ENCODE results near the gene ASIC4. TPM values are rescaled to one million over a fixed set of nuclear protein-coding genes. Genes with fewer than 3 reads are reported as not detected.

Gene ASIC4
- total and polyA plus RNA-seq, 9 of the 15 experiments (the other 6 are each of a cell fraction or from before 2014, with no cell fraction given): 0.07 to 19.2 (median 4.8) TPM

DNA sequence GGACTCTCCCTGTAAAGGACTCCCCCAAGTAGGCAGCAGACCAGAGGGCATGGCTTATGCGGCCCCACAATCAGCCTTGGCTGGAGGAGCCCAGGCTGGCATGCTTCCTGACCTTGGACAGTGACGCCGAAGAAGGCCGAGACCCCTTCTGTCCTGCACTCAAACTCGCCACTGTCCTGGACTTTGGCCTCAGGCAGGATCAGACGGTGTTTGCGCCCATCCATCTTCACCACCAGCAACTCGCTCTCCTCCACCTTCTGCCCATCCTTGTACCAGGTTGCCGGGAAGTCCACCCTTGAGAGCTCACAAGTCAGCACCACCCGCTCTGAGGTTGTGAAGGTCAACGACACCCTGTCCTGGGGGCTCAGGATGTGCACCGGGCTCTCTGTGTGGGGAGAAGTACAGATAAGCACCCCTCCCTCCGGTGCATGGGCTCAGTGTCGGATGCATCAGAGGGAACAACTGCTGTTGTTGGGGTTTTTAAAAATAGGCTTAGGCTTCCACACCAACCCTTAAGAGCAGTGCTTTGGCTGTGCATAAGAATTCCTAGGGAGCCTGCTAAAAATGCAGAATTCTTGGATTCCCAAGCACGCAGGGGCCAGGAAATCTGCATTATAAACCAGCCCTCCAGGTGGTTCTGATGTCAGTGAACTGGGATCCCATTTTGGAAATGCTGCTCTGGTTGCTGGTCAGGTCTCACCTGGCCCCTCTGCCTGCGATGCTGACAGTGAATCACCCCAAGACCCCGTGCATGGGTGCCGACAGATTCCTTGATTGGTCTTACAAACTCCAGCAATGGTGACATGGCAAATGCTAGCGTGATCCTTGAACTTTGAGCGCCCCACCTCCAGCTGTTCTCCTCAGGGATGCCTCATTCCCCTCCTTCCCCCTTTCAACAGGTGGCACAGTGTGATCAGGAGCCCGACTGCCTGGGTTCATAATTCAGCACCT is 51.1 kb downstream of the ASIC4 start:
- no peak overlapping the region for H3K4me3 ChIP-seq
- in situ Hi-C loops (cut with MboI) (no loop called here), intact Hi-C loops (cut with micrococcal nuclease) (no loop called here)
- H4K20me1 ChIP-seq (replicated peaks; ENCODE audit: control insufficient read depth, insufficient read depth, low read length): no peaks in the 10 kb centered on the region
- peaks cover 1% of the 10 kb centered on the region; the same call in 2 of the 3 replicates for H3K79me2 ChIP-seq (ENCODE audit: control insufficient read depth, insufficient read depth, low read length)
- no peaks in the 10 kb centered on the region for H3K9me3 ChIP-seq (replicated peaks; ENCODE audit: control insufficient read depth, insufficient read depth, low read depth, low read length)
- H3K9me1 ChIP-seq (ENCODE audit: control insufficient read depth, insufficient read depth, low read length): no peaks in the 10 kb centered on the region
- H3K4me1 ChIP-seq (replicated peaks in 1 of 2; ENCODE audit: control insufficient read depth in 2 of 2, insufficient read depth in 2 of 2, low read length in 2 of 2): peaks cover 0 to 40% of the 10 kb centered on the region in 2 experiments; a peak in 3 of 5 replicates
- no peaks in the 10 kb centered on the region for H3K27me3 ChIP-seq (ENCODE audit: control insufficient read depth in 2 of 2, insufficient read depth in 2 of 2, low read length in 2 of 2)
- FAIRE-seq: no peak
- ATAC-seq: no peak
- ChIA-PET CTCF (ENCODE audit: low intra/inter-chr PET ratio) (no interaction called here), POLR2A (interaction anchor here (0.6 to 2.4 kb wide), 4 partner anchors 12 to 157 kb away, joined by 3 to 7 read pairs (median 4); no protein-coding TSS in a partner anchor)
- BruUV-seq (replicated peaks): no TSS peak
- DNase-seq (ENCODE audit: extremely low read depth in 1 of 4, low spot score in 3 of 4): no peak
- no peak overlapping the region for H3K27ac ChIP-seq (ENCODE audit: extremely low read depth, low read depth, low read length)
- no peak overlapping the region for H2AFZ ChIP-seq (ENCODE audit: low read depth, low read length)
- WGBS (ENCODE audit: insufficient coverage, low coverage, missing lambda C conversion rate): 49% methylated on average over 17 of the region's 21 CpGs
- H3K36me3 ChIP-seq (ENCODE audit: control insufficient read depth, insufficient read depth, low read length): peaks cover 8% of the 10 kb centered on the region; the same call in 1 of the 3 replicates
- H3K9ac ChIP-seq (ENCODE audit: insufficient read depth in 1 of 2, low read depth in 2 of 2, low read length in 2 of 2): peak overlapping the region in 1 of 2 experiments; percentile 52; a peak in 1 of 4 replicates
- H3K4me2 ChIP-seq (ENCODE audit: insufficient read depth, low read length): no peak overlapping the region
- TF ChIP-seq, protein P1, sequence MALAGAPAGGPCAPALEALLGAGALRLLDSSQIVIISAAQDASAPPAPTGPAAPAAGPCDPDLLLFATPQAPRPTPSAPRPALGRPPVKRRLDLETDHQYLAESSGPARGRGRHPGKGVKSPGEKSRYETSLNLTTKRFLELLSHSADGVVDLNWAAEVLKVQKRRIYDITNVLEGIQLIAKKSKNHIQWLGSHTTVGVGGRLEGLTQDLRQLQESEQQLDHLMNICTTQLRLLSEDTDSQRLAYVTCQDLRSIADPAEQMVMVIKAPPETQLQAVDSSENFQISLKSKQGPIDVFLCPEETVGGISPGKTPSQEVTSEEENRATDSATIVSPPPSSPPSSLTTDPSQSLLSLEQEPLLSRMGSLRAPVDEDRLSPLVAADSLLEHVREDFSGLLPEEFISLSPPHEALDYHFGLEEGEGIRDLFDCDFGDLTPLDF (CRISPR knock-in tag; IDR thresholded peaks at IDR 0.05): no peak
- no peak for TF ChIP-seq ARHGAP35 (IDR thresholded peaks at IDR 0.05; ENCODE audit: partially characterized antibody)
- no peak for TF ChIP-seq TEAD4 (IDR thresholded peaks at IDR 0.05; ENCODE audit: low read length)
- TF ChIP-seq TEAD4 (CRISPR knock-in tag; IDR thresholded peaks at IDR 0.05; ENCODE audit: borderline replicate concordance): no peak
- TF ChIP-seq KLF16 (IDR thresholded peaks at IDR 0.05): no peak
- TF ChIP-seq RFX1 (IDR thresholded peaks at IDR 0.05): no peak
- TF ChIP-seq, protein P2, sequence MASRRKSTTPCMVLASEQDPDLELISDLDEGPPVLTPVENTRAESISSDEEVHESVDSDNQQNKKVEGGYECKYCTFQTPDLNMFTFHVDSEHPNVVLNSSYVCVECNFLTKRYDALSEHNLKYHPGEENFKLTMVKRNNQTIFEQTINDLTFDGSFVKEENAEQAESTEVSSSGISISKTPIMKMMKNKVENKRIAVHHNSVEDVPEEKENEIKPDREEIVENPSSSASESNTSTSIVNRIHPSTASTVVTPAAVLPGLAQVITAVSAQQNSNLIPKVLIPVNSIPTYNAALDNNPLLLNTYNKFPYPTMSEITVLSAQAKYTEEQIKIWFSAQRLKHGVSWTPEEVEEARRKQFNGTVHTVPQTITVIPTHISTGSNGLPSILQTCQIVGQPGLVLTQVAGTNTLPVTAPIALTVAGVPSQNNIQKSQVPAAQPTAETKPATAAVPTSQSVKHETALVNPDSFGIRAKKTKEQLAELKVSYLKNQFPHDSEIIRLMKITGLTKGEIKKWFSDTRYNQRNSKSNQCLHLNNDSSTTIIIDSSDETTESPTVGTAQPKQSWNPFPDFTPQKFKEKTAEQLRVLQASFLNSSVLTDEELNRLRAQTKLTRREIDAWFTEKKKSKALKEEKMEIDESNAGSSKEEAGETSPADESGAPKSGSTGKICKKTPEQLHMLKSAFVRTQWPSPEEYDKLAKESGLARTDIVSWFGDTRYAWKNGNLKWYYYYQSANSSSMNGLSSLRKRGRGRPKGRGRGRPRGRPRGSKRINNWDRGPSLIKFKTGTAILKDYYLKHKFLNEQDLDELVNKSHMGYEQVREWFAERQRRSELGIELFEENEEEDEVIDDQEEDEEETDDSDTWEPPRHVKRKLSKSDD (conservative IDR thresholded peaks at IDR 0.05; ENCODE audit: low read length): no peak
- TF ChIP-seq TAF1 (IDR thresholded peaks at IDR 0.05; ENCODE audit: control insufficient read depth, extremely low read depth, insufficient read depth, low read length, severe bottlenecking): no peak
- TF ChIP-seq ZNF165 (CRISPR knock-in tag; IDR thresholded peaks at IDR 0.05; ENCODE audit: borderline replicate concordance): no peak
- TF ChIP-seq ZNF384 (IDR thresholded peaks at IDR 0.05; ENCODE audit: low read depth, low read length): no peak
- TF ChIP-seq DIDO1 (tag; IDR thresholded peaks at IDR 0.05; ENCODE audit: low read depth): no peak
- TF ChIP-seq, protein P3, sequence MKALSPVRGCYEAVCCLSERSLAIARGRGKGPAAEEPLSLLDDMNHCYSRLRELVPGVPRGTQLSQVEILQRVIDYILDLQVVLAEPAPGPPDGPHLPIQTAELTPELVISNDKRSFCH (CRISPR knock-in tag; IDR thresholded peaks at IDR 0.05): no peak
- TF ChIP-seq, protein P3 (tag; IDR thresholded peaks at IDR 0.05): no peak
- TF ChIP-seq SMAD4 (CRISPR knock-in tag; conservative IDR thresholded peaks at IDR 0.05): no peak
- TF ChIP-seq, protein P4, sequence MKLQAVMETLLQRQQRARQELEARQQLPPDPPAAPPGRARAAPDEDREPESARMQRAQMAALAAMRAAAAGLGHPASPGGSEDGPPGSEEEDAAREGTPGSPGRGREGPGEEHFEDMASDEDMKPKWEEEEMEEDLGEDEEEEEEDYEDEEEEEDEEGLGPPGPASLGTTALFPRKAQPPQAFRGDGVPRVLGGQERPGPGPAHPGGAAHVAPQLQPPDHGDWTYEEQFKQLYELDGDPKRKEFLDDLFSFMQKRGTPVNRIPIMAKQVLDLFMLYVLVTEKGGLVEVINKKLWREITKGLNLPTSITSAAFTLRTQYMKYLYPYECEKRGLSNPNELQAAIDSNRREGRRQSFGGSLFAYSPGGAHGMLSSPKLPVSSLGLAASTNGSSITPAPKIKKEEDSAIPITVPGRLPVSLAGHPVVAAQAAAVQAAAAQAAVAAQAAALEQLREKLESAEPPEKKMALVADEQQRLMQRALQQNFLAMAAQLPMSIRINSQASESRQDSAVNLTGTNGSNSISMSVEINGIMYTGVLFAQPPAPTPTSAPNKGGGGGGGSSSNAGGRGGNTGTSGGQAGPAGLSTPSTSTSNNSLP (IDR thresholded peaks at IDR 0.05; ENCODE audit: borderline replicate concordance, low read depth, low read length): no peak

All from K562 (cell line).